Stromal cell of bone marrow (primary cell): ENCODE results near the gene PRDM1.
"Not testable (repeated sequence)": the region's sequence is repeated elsewhere in the genome, so short reads cannot be mapped to it uniquely, and the experiment has no call there.

Source experiments
- DNase-seq: peaks from one replicate; pipeline ENCODE4 v3.0.0-alpha.2; 2012; ENCODE audit warnings: low read depth

PRDM1 gene

GRCh38 chr6:106136845-106137244 is 50.7 kb downstream of the PRDM1 start:
- DNase-seq = no peak

- DNase-seq = no peak
Measured at GRCh38 chr6:106138151-106138550, 52.0 kb downstream of the PRDM1 start.

- no peak for DNase-seq
Measured at GRCh38 chr6:106141441-106142237, 55.5 kb downstream of the PRDM1 start.

DNA sequence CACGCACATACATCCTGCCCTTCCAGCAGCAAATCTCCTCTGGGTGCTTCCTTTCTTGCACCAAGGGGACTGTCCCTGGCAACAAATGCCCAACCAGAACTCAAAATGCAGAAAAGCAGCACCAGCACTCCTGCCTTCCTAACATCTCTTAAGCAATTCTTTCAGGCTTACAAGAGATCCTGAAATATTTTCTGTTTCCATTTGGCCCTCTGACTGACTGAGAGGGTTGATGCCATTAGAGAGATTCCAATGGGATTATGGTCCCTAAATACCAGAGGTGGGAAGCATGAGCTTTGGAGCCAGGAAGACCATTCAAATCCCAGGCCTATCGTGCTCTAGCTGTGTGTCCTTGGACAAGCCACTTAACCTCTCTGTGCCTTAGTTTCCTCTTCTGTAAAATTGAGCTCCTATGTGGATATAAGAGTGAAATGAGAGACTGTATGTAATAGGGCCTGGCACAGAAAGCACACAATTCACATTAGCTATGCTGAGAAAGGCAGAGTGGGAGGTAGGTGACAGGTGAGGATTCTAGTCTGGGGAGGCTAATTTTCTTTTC is 56.8 kb downstream of the PRDM1 start:
- no peak for DNase-seq

- no peak for DNase-seq
Measured at GRCh38 chr6:106143665-106144064, 57.5 kb downstream of the PRDM1 start.

DNA sequence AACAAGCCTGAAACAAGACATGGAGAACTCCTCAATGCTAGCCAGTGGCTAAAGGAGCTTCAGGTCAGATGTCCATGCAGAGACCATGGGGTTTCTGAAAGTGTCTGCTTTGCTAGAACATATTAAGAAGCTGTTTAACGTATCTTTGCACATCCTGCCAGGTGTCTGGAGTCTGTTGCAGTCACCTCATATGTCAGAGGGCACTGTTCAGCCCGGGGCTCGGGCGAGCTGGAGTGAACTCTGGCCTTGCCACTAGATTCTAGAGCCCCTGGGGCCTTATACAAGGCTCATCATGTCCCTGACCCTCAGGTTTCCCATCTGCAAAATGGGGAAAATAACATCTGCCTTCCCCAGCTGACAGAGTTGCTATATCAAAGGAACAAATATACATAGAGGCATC is 59.0 kb downstream of the PRDM1 start:
- no peak for DNase-seq

- DNase-seq = no peak
Measured at GRCh38 chr6:106145741-106146227, 59.6 kb downstream of the PRDM1 start.

DNA sequence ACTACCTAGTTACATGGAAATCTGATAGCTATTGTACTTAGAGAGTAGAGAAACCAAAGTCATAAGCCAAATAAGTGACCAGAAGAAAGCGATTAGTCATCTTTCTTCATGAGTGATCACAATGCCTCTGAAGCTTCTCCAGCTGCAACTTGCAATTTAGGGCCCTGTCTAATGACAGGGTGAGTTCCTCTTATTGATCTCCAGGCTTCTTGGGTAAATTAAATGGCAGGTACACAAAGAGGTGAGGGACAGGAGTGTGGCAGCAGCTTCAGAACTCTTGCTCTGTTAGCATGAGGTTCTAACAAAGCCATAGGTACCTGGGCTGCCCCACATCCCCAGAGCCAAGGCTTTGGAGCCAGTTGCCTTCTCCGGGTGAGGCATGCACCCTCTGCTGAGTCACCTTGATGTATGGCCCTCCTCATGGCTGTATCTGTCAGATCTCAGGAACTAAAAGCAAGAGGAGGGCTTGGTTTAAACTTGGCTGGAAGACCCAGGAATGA is 60.8 kb downstream of the PRDM1 start:
- DNase-seq = no peak

- no peak for DNase-seq
Measured at GRCh38 chr6:106147476-106147875, 61.3 kb downstream of the PRDM1 start.

GRCh38 chr6:106149472-106150069 is 63.4 kb downstream of the PRDM1 start:
- DNase-seq = no peak

GRCh38 chr6:106152476-106152875 is 66.3 kb downstream of the PRDM1 start:
- DNase-seq = not testable (repeated sequence)

DNA sequence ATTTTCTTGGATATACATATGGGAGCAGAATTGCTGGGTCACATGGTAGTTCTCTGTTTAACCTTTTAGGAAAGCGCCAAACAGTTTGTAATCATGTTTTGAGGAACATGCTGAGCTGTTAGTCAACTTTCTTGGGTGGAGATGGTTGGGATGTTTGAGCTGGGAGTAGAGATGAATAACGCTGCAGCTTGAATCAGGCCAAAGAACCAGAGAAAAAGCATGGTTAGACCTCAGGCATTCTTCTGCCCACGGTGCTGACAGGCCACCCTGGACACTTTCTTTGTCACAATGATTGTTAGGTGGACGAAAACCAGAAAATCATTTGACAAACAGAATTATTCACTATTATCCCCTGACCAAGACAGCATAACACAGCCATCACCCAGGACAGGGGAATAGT is 66.8 kb downstream of the PRDM1 start:
- no peak for DNase-seq

GRCh38 chr6:106154326-106154725 is 68.2 kb downstream of the PRDM1 start:
- DNase-seq = no peak

DNA sequence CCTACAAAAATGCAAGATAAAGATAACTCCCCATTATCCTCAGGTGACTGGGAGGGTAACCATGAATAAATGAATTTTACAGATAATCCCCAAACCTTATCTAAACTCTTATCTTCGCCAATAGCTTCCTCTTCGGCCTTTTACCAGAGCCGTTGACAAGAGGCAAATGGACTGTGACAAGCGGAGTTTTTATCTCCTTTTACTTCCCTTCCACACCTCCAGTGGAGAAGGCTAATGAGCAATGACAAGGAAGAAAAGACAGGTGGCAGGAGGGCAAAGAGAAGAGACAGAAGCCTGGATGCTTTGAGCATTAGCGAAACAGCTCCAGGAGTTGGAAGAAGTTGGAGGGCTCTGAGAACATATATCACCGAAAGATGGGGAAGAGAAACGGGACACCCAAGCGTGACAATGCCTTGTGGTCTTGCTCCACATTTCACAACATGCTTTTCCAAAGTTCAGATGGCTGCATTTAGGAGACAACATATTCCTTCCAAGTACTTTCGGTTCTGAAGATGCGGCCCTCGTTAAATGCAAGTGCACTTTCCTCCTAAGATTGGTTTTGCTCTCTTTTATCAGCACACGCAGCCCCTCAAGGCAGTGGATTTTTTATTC is 69.2 kb downstream of the PRDM1 start:
- no peak for DNase-seq

DNA sequence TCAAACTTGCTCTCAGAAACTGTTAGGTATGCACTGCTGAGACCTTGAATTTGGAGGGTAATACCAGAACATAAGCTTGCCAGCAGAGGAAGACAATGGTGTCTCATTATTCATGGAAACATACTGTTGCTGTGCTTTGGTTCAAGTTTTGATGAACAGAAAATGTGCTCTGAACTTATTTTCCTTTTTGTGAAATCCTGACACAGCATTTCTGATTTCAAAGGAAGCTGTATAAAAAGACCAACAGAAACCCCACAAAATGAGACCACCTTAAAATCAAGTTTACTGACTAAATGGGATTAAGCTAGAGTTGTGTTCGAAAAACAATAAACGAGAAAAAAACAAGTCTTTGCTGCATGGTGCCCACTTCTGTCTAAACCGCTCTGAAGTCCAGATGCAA is 70.3 kb downstream of the PRDM1 start:
- no peak for DNase-seq

DNA sequence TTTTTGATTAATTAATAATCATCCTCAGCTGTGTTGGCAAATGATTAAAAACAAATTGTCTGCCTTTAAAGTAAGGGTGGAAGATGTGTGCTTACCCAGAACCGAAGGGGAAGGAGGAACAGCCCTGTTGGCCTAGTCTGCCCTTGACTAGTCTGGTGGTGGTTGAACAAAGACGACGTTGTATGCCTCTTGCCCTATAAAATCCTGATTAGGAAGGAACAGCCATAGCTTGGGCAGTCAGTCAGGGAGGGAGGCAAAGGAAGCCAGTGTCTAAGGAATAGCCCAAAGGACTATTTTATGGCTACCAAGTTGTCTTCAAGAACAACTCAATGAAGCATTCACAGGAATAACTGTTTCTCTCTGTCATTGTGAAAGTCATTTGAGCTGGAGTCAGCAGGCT is 70.7 kb downstream of the PRDM1 start:
- DNase-seq = no peak

DNA sequence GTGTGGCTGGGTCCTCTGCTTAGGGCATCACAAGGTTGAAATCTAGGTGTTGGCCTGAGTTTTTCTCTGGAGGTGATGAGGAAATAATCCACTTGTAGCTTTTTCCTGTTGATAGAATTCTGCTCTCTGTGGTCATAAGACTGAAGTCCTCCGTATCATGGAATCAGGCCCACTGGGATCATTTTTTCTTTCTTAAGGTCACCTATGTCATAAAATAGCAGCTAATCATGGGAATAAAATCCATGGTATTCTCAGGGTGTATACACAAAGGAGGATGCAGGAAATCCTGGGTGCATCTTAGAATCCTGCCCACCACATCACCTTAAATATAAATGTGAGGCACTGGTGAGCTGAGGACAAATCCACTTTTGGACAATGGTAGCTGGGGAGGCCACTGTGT is 72.7 kb downstream of the PRDM1 start:
- no peak for DNase-seq
